Astrocyte (in vitro differentiated cells and primary cell): ENCODE results near the gene RUVBL2. TPM values are rescaled to one million over a fixed set of nuclear protein-coding genes. Genes with fewer than 3 reads are reported as not detected.

ENCODE experiments used
- DNase-seq: peaks from one replicate; pipeline ENCODE4 v3.0.0-alpha.2; 2010; ENCODE audit warnings: low read depth
- FAIRE-seq: peaks from 2 replicates; lab custom pipeline; 2011; peaks lifted over from hg19 to GRCh38; lab: Jason Lieb, UNC
- H2AFZ ChIP-seq: 2 replicates; pipeline ENCODE4 v1.6.0; 2012; ENCODE audit warnings: low read depth, low read length, inconsistent platforms
- H3K27ac ChIP-seq: 2 replicates; pipeline ENCODE4 v1.5.1; 2011; ENCODE audit warnings: low read depth, low read length, inconsistent platforms
- H3K27me3 ChIP-seq: 2 replicates; pipeline ENCODE4 v1.6.0; 2011; ENCODE audit warnings: low read length, inconsistent platforms; ENCODE audit not compliant: insufficient read depth
- H3K36me3 ChIP-seq: 2 replicates; pipeline ENCODE4 v1.5.1; 2011; ENCODE audit warnings: low read length, inconsistent platforms; ENCODE audit not compliant: insufficient read depth
- H3K4me1 ChIP-seq: 2 replicates; pipeline ENCODE4 v1.5.1; 2011; ENCODE audit warnings: low read length, inconsistent platforms; ENCODE audit not compliant: insufficient read depth
- H3K4me2 ChIP-seq: 2 replicates; pipeline ENCODE4 v1.6.0; 2012; ENCODE audit warnings: low read length, inconsistent platforms
- H3K4me3 ChIP-seq: 2 replicates; pipeline ENCODE4 v1.5.1; 2011; ENCODE audit warnings: low read depth, mild to moderate bottlenecking, low read length, inconsistent platforms; ENCODE audit not compliant: insufficient read depth
- H3K79me2 ChIP-seq: 2 replicates; pipeline ENCODE4 v1.6.0; 2012; ENCODE audit warnings: mild to moderate bottlenecking, low read length, inconsistent platforms; ENCODE audit not compliant: insufficient read depth
- H3K9ac ChIP-seq: 2 replicates; pipeline ENCODE4 v1.6.0; 2012; ENCODE audit warnings: mild to moderate bottlenecking, low read length, inconsistent platforms
- H3K9me3 ChIP-seq: 2 replicates; pipeline ENCODE4 v1.5.1; 2012; ENCODE audit warnings: low read depth, mild to moderate bottlenecking, low read length, inconsistent platforms; ENCODE audit not compliant: insufficient read depth
- H4K20me1 ChIP-seq: 2 replicates; pipeline ENCODE4 v1.6.0; 2012; ENCODE audit warnings: low read length, inconsistent platforms; ENCODE audit not compliant: insufficient read depth
- H3K27ac Mint-ChIP-seq: one replicate; pipeline ENCODE4 v1.8.0; 2021; ENCODE audit warnings: mild to moderate bottlenecking, mixed read lengths; ENCODE audit not compliant: unreplicated experiment
- H3K27me3 Mint-ChIP-seq: one replicate; pipeline ENCODE4 v1.8.0; 2021; ENCODE audit warnings: low read depth, mixed read lengths; ENCODE audit not compliant: unreplicated experiment
- H3K36me3 Mint-ChIP-seq: one replicate; pipeline ENCODE4 v1.8.0; 2021; ENCODE audit warnings: low read depth, mixed read lengths; ENCODE audit not compliant: unreplicated experiment
- H3K4me1 Mint-ChIP-seq: one replicate; pipeline ENCODE4 v1.8.0; 2021; ENCODE audit warnings: low read depth, mixed read lengths; ENCODE audit not compliant: unreplicated experiment
- H3K4me3 Mint-ChIP-seq: one replicate; pipeline ENCODE4 v1.8.0; 2021; ENCODE audit warnings: mild to moderate bottlenecking, moderate library complexity, mixed read lengths; ENCODE audit not compliant: unreplicated experiment
- H3K9me3 Mint-ChIP-seq: one replicate; pipeline ENCODE4 v1.8.0; 2021; ENCODE audit warnings: mild to moderate bottlenecking, mixed read lengths; ENCODE audit not compliant: unreplicated experiment
- CTCF ChIP-seq: IDR thresholded peaks from 2 replicates; pipeline ENCODE4 v1.5.1; 2011; ENCODE audit warnings: low read depth, mild to moderate bottlenecking, inconsistent platforms, low read length, moderate library complexity; ENCODE audit not compliant: insufficient read depth
- EZH2 ChIP-seq: IDR thresholded peaks from 2 replicates; pipeline ENCODE4 v1.6.1; 2012; ENCODE audit warnings: mild to moderate bottlenecking, low read length, inconsistent platforms; ENCODE audit not compliant: insufficient read depth
- total RNA-seq: library from RNA; stranded (reverse); gene quantifications from 2 replicates; pipeline ENCODE4 v1.2.1, GENCODE V29; 2021

The RUVBL2 gene
- total RNA-seq, 1 donor from 2014 or later: 106 TPM

GRCh38 chr19:49014870-49015255 is 21.2 kb downstream of the RUVBL2 start:
- Mint-ChIP-seq H3K9me3 (no peaks in the 10 kb centered on the region), H3K27ac (no peak overlapping the region), H3K4me3 (no peak overlapping the region), H3K4me1 (peaks cover 3% of the 10 kb centered on the region), H3K36me3 (peaks cover 22% of the 10 kb centered on the region), H3K27me3 (peaks cover 2% of the 10 kb centered on the region)
- Histone ChIP-seq H4K20me1 (peaks cover 4% of the 10 kb centered on the region), H3K27me3 (no peaks in the 10 kb centered on the region), H3K36me3 (peaks cover 6% of the 10 kb centered on the region), H3K4me3 (no peak overlapping the region), H3K4me2 (no peak overlapping the region), H3K79me2 (no peaks in the 10 kb centered on the region), H3K9ac (no peak overlapping the region), H3K4me1 (peaks cover 18% of the 10 kb centered on the region), H3K27ac (no peak overlapping the region), H3K9me3 (no peaks in the 10 kb centered on the region), H2AFZ (no peak overlapping the region)
- DNase-seq (no peak), FAIRE-seq (no peak)
- TF ChIP-seq CTCF (no peak), EZH2 (no peak)

GRCh38 chr19:49016067-49016839 is 22.6 kb downstream of the RUVBL2 start:
- peaks cover 2% of the 10 kb centered on the region for H3K27me3 Mint-ChIP-seq
- Histone ChIP-seq H3K36me3 (peaks cover 6% of the 10 kb centered on the region), H3K4me2 (no peak overlapping the region), H4K20me1 (peaks cover 4% of the 10 kb centered on the region), H3K4me1 (peaks cover 18% of the 10 kb centered on the region), H2AFZ (no peak overlapping the region), H3K9ac (no peak overlapping the region), H3K27me3 (no peaks in the 10 kb centered on the region), H3K27ac (no peak overlapping the region), H3K79me2 (no peaks in the 10 kb centered on the region), H3K9me3 (no peaks in the 10 kb centered on the region), H3K4me3 (no peak overlapping the region)
- DNase-seq (no peak), FAIRE-seq (no peak)
- no peak overlapping the region for H3K4me3 Mint-ChIP-seq
- TF ChIP-seq CTCF: no peak
- peaks cover 7% of the 10 kb centered on the region for H3K4me1 Mint-ChIP-seq
- no peak overlapping the region for H3K27ac Mint-ChIP-seq
- no peaks in the 10 kb centered on the region for H3K9me3 Mint-ChIP-seq
- peaks cover 19% of the 10 kb centered on the region for H3K36me3 Mint-ChIP-seq

- Histone ChIP-seq H3K36me3 (peaks cover 6% of the 10 kb centered on the region), H3K79me2 (no peaks in the 10 kb centered on the region), H4K20me1 (peaks cover 4% of the 10 kb centered on the region), H3K9me3 (no peaks in the 10 kb centered on the region), H3K4me3 (peak within 1 kb of the TSS; percentile 60), H3K4me1 (peaks cover 18% of the 10 kb centered on the region), H3K9ac (peak within 1 kb of the TSS; percentile 77), H3K4me2 (peak within 1 kb of the TSS; percentile 87), H3K27ac (peak within 1 kb of the TSS; percentile 33), H2AFZ (peak within 1 kb of the TSS; percentile 35), H3K27me3 (no peaks in the 10 kb centered on the region)
- H3K27ac Mint-ChIP-seq: no peak within 1 kb of the TSS
- H3K27me3 Mint-ChIP-seq: peaks cover 2% of the 10 kb centered on the region
- H3K9me3 Mint-ChIP-seq: no peaks in the 10 kb centered on the region
- H3K4me1 Mint-ChIP-seq: peaks cover 12% of the 10 kb centered on the region
- DNase-seq: no peak
- no peak for FAIRE-seq
- H3K36me3 Mint-ChIP-seq: peaks cover 17% of the 10 kb centered on the region
- H3K4me3 Mint-ChIP-seq: no peak within 1 kb of the TSS
- no peak for TF ChIP-seq EZH2
- no peak for TF ChIP-seq CTCF
These were observed 23.5 kb downstream of the RUVBL2 start, which contains the start of gene LHB for GRCh38 chr19:49017041-49017665. Gene LHB, minus strand, starts transcription at chr19:49017091. Its CDS starts 10 bp downstream, at chr19:49017081.
